Parathyroid adenoma (tissue), 2 donors: ENCODE data around the gene PANK1.

Experiments
- H2AFZ ChIP-seq: fragments of 300-600 bp; sonication (generic); one replicate; pipeline ENCODE4 v1.7.0; 2017; ENCODE audit warnings: antibody characterized with exemption, mild to moderate bottlenecking
- H3K27ac ChIP-seq: fragments of 300-600 bp; sonication (generic); one replicate; pipeline ENCODE4 v1.7.0; 2017
- H3K27me3 ChIP-seq: fragments of 300-600 bp; sonication (generic); one replicate; pipeline ENCODE4 v1.7.0; 2017; ENCODE audit warnings: low read length; ENCODE audit not compliant: control insufficient read depth, insufficient read depth
- H3K36me3 ChIP-seq: fragments of 300-600 bp; sonication (generic); one replicate; pipeline ENCODE4 v1.7.0; 2017; ENCODE audit warnings: low read length; ENCODE audit not compliant: control insufficient read depth, insufficient read depth
- H3K4me1 ChIP-seq: fragments of 300-600 bp; sonication (generic); one replicate; pipeline ENCODE4 v1.7.0; 2017; ENCODE audit warnings: control low read depth
- H3K4me2 ChIP-seq: fragments of 300-600 bp; sonication (generic); one replicate; pipeline ENCODE4 v1.7.0; 2017; ENCODE audit warnings: low read length
- H3K4me3 ChIP-seq: fragments of 300-600 bp; sonication (generic); one replicate; pipeline ENCODE4 v1.7.0; 2017; ENCODE audit warnings: low read depth, low read length
- H3K79me2 ChIP-seq: fragments of 300-600 bp; sonication (generic); one replicate; pipeline ENCODE4 v1.7.0; 2017; ENCODE audit warnings: control low read depth
- H3K9ac ChIP-seq: fragments of 300-600 bp; sonication (generic); one replicate; pipeline ENCODE4 v1.7.0; 2017; ENCODE audit warnings: mild to moderate bottlenecking
- H3K9me3 ChIP-seq: fragments of 300-600 bp; sonication (generic); one replicate; pipeline ENCODE4 v1.7.0; 2017; ENCODE audit warnings: low read length; ENCODE audit not compliant: control insufficient read depth
- TF ChIP-seq, protein P1 (sequence below): fragments of 300-600 bp; sonication (generic); IDR thresholded peaks from one replicate; pipeline ENCODE4 v1.7.0; 2017; ENCODE audit warnings: antibody characterized with exemption, mild to moderate bottlenecking
- donor health status: primary hyperparathyroidism.

The PANK1 gene

DNA sequence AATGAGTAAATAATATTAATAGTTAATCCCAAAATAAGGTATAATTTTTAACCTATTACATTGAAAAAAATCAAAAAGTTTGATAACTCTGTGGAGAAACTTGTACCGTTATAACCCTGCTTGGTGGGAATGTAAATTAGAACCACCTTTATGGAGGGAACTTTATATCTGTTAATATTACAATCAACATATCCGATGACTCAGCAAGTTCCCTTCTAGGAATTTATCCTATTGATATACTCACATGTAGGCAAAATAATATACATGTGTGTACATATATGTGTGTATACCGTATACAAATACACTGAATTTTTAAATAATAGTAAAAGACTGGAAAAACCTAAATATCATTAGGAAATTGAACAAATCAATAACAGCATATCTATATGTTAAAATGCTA, 54.7 kb downstream of the PANK1 start:
- Histone ChIP-seq H3K4me2 (no peak overlapping the region), H3K36me3 (no peaks in the 10 kb centered on the region), H3K9me3 (no peaks in the 10 kb centered on the region), H3K27ac (no peak overlapping the region), H3K4me3 (no peak overlapping the region), H3K4me1 (no peaks in the 10 kb centered on the region), H3K79me2 (no peaks in the 10 kb centered on the region), H2AFZ (no peak overlapping the region), H3K9ac (no peak overlapping the region), H3K27me3 (no peaks in the 10 kb centered on the region)
- TF ChIP-seq, protein P1, sequence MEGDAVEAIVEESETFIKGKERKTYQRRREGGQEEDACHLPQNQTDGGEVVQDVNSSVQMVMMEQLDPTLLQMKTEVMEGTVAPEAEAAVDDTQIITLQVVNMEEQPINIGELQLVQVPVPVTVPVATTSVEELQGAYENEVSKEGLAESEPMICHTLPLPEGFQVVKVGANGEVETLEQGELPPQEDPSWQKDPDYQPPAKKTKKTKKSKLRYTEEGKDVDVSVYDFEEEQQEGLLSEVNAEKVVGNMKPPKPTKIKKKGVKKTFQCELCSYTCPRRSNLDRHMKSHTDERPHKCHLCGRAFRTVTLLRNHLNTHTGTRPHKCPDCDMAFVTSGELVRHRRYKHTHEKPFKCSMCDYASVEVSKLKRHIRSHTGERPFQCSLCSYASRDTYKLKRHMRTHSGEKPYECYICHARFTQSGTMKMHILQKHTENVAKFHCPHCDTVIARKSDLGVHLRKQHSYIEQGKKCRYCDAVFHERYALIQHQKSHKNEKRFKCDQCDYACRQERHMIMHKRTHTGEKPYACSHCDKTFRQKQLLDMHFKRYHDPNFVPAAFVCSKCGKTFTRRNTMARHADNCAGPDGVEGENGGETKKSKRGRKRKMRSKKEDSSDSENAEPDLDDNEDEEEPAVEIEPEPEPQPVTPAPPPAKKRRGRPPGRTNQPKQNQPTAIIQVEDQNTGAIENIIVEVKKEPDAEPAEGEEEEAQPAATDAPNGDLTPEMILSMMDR = no peak

DNA sequence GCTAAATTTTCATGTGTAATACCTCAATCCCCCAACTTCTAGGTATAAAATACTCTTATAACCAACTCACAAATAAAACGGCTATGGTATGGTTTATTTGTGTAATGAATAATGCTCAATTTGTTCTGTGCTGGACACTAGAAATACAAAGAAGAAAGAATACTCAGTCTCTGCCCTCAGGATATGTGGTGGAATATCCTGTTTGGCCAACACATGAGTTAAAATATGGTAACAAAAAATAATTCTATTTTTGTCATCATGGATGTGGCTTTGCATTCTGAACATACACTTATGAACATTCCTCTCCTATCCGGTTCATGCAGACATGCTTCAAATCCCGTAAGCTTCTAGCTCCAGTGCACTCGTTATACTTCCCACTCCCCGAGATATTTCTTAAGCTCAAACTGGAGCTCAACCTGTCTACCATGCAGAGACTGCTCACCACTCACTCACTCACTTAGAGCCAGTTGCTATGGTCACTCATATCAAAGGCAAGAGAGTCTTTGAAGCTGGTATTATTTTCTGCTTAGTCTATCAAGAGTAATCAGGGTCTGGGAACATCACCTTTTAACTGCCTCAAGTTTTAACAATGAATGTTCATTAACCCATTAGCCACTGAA, 55.8 kb downstream of the PANK1 start:
- Histone ChIP-seq H3K4me1 (no peaks in the 10 kb centered on the region), H3K36me3 (no peaks in the 10 kb centered on the region), H3K27me3 (no peaks in the 10 kb centered on the region), H3K27ac (no peak overlapping the region), H3K79me2 (no peaks in the 10 kb centered on the region), H3K9me3 (no peaks in the 10 kb centered on the region), H3K4me3 (no peak overlapping the region), H3K4me2 (no peak overlapping the region), H3K9ac (no peak overlapping the region), H2AFZ (no peak overlapping the region)
- TF ChIP-seq, protein P1 = no peak

DNA sequence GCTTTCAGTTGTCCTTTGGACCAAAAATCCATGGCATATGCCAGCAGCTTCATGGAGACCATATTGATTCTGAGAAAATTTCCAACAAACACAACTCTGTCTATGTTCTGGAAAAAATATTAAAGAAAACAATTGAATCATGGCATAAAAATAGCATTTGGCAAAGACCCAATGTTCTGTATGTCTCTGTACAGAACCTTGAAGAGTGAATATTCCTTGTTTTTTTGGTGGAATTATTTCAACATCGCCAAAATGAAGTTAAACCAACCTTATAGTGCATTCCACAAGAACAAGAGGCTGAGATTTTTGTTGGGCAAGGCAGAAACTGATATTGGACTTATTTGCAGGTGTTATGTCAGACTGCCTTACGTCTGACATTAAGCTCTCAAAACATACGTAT, 56.4 kb downstream of the PANK1 start:
- H3K79me2 ChIP-seq = no peaks in the 10 kb centered on the region
- TF ChIP-seq, protein P1 = no peak
- H3K9ac ChIP-seq = no peak overlapping the region
- no peaks in the 10 kb centered on the region for H3K4me1 ChIP-seq
- H2AFZ ChIP-seq = no peak overlapping the region
- no peak overlapping the region for H3K4me3 ChIP-seq
- no peaks in the 10 kb centered on the region for H3K9me3 ChIP-seq
- H3K36me3 ChIP-seq = no peaks in the 10 kb centered on the region
- H3K27ac ChIP-seq = no peak overlapping the region
- no peak overlapping the region for H3K4me2 ChIP-seq
- no peaks in the 10 kb centered on the region for H3K27me3 ChIP-seq

DNA sequence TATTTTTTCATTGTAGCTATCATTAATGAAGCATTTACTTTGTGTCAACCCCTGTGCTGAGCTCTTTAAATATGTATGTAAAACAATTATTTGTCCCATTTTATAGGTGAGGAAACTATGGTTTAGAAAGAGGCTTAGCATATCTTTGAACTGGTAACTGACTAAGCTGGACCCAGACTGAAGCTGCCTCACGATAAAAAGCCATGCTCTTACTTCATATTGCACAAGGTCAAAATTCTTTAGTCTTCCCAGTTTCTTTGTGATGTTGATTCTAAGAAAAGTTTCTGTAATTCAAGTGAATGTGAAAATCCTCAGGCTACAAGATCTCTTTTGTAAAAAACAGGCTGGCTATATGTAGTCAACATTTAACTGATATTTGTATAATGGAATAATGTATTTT, 63.0 kb downstream of the PANK1 start:
- Histone ChIP-seq H3K27ac (no peak overlapping the region), H2AFZ (no peak overlapping the region), H3K27me3 (no peaks in the 10 kb centered on the region), H3K9me3 (no peaks in the 10 kb centered on the region), H3K9ac (no peak overlapping the region), H3K36me3 (no peaks in the 10 kb centered on the region), H3K4me3 (no peak overlapping the region), H3K4me1 (no peaks in the 10 kb centered on the region), H3K4me2 (no peak overlapping the region), H3K79me2 (no peaks in the 10 kb centered on the region)
- TF ChIP-seq, protein P1 = no peak

DNA sequence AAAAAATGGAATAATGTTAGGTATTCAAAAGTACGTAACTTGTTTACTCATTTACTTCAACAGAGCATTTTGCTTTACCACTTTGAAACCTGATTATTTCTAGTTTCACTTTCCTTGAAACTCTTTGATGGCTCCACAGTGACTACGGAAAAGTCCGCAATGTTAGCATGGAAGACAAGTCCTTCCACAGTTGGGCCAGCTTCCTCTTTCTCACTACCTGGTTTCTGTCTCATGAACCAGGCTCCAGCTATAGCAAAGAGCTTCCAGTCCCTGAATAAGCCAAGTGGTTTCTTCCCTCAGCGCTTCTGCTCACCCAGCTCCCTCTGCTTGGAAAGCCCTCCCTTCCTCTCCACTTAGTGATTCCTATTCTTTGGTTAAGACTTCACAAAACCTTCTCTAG, 64.8 kb downstream of the PANK1 start:
- Histone ChIP-seq H3K27me3 (no peaks in the 10 kb centered on the region), H2AFZ (no peak overlapping the region), H3K27ac (no peak overlapping the region), H3K9me3 (no peaks in the 10 kb centered on the region), H3K9ac (no peak overlapping the region), H3K4me1 (no peaks in the 10 kb centered on the region), H3K79me2 (no peaks in the 10 kb centered on the region), H3K4me2 (no peak overlapping the region), H3K4me3 (no peak overlapping the region), H3K36me3 (no peaks in the 10 kb centered on the region)
- TF ChIP-seq, protein P1 = no peak
